PC-9 (cell line): ENCODE results near the gene UNC119. TPM values are rescaled to one million over a fixed set of nuclear protein-coding genes. Genes with fewer than 3 reads are reported as not detected.

ENCODE experiments used
- BruUV-seq: library from RNA; stranded (reverse); fragments of 400-500 nt; replicated peaks from 2 replicates; lab custom pipeline; 2021; lab: Mats Ljungman, UMichigan
- CTCF ChIA-PET: fragments of 300-600 bp; sonication (Branson Sonifier 250); formaldehyde crosslinking; loops from one replicate; lab custom pipeline; 2022; ENCODE audit warnings: antibody characterized with exemption; lab: Charles Lee
- POLR2A ChIA-PET: fragments of 300-600 bp; sonication (Branson Sonifier 250); formaldehyde crosslinking; loops from one replicate; lab custom pipeline; 2022; ENCODE audit warnings: antibody characterized with exemption; ENCODE audit not compliant: unreplicated experiment; lab: Charles Lee
- DNase-seq, 2 experiments: peaks; one replicate each; pipeline versions ENCODE4 v3.0.0 to v3.0.0-alpha.2; 2015 to 2022; ENCODE audit warnings: mixed read lengths in 1 of 2
- H2AFZ ChIP-seq: fragments of 200-600 bp; sonication (generic); 2 replicates; pipeline ENCODE4 v1.8.1; 2017; ENCODE audit warnings: antibody characterized with exemption
- H3F3A ChIP-seq: fragments of 200-600 bp; sonication (generic); 2 replicates; pipeline ENCODE4 v1.8.1; 2017; ENCODE audit warnings: antibody characterized with exemption, mild to moderate bottlenecking, low read depth; ENCODE audit not compliant: insufficient read depth
- H3K27ac ChIP-seq: fragments of 200-600 bp; sonication (generic); 2 replicates; pipeline ENCODE4 v1.6.1; 2016; ENCODE audit warnings: mixed run types
- H3K27me3 ChIP-seq: fragments of 200-600 bp; sonication (generic); 2 replicates; pipeline ENCODE4 v1.6.1; 2016; ENCODE audit warnings: low read depth, mixed run types; ENCODE audit not compliant: insufficient read depth
- H3K36me3 ChIP-seq: fragments of 200-600 bp; sonication (generic); 2 replicates; pipeline ENCODE4 v1.6.1; 2016; ENCODE audit warnings: low read depth, mixed run types
- H3K4me1 ChIP-seq: fragments of 200-600 bp; sonication (generic); replicated peaks from 2 replicates; pipeline ENCODE4 v1.6.1; 2016; ENCODE audit warnings: mixed run types; ENCODE audit not compliant: insufficient read depth
- H3K4me2 ChIP-seq: fragments of 200-600 bp; sonication (generic); 2 replicates; pipeline ENCODE4 v1.6.1; 2017; ENCODE audit warnings: mixed run types
- H3K4me3 ChIP-seq: fragments of 200-600 bp; sonication (generic); 2 replicates; pipeline ENCODE4 v1.6.1; 2016; ENCODE audit warnings: mixed run types
- H3K79me2 ChIP-seq: fragments of 200-600 bp; sonication (generic); 2 replicates; pipeline ENCODE4 v1.6.1; 2017; ENCODE audit warnings: low read depth, mixed run types
- H3K9me2 ChIP-seq: fragments of 200-600 bp; sonication (generic); 2 replicates; pipeline ENCODE4 v1.8.1; 2017; ENCODE audit warnings: mild to moderate bottlenecking; ENCODE audit not compliant: insufficient read depth
- H3K9me3 ChIP-seq: fragments of 200-600 bp; sonication (generic); 2 replicates; pipeline ENCODE4 v1.8.1; 2016; ENCODE audit warnings: low read depth; ENCODE audit not compliant: insufficient read depth
- H4K20me1 ChIP-seq: fragments of 200-600 bp; sonication (generic); 2 replicates; pipeline ENCODE4 v1.8.1; 2017; ENCODE audit not compliant: insufficient read depth
- CTCF ChIP-seq: fragments of 200-600 bp; sonication (generic); conservative IDR thresholded peaks from 2 replicates; pipeline ENCODE4 v1.6.1; 2017; ENCODE audit warnings: mixed run types, antibody characterized with exemption, mild to moderate bottlenecking, moderate library complexity
- EZH2 ChIP-seq: fragments of 200-600 bp; sonication (generic); IDR thresholded peaks from 2 replicates; pipeline ENCODE4 v1.8.0; 2017; ENCODE audit warnings: antibody characterized with exemption, low read depth
- intact Hi-C: fragments of 100-400 bp; cut with micrococcal nuclease; formaldehyde crosslinking; loops from one replicate; pipeline ENCODE4 v1.10.0; 2022; ENCODE audit not compliant: unreplicated experiment
- total RNA-seq: library from RNA; stranded (reverse); gene quantifications from 2 replicates; pipeline ENCODE4 v1.2.3, GENCODE V29; 2021

Gene UNC119
- total RNA-seq, 1 experiment from 2014 or later = 48.8 TPM

DNA sequence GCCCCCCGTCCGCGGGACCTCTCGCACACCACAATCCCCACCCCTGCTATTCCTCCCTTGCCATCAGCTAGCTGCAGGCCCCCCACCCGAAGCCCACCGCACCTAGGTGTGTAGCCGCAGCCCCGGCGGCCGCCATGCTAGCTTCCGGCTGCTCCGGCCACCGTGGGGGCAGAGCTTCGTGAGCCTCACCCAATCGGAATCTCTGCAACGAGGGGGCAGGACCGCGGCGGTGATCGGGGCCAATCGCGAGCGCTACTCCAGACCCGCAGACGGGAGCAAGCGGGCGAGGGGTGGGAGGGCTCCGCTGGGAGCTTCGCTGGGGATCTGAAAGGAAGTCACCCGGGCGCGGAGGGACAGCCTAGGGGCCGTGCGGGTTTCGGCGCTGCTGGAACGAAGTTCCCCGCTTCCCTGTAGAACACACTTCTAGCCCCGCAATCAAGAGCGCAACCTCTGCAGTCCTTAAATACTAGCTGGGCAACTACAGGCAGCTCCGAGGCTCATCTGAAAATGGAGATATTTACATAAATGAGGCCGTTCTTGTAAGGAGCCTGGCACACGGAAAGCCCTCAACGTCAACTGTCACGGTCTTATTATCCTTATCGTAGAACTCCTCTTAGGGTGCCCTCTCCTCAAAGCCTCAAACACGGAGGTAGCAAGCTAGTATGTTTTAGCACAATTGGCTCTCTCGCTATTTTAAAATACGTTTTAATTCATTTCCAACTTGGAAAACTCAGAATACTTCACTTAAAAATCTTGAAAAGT is 19.1 kb upstream of the UNC119 start, which contains the start of gene PIGS:
Gene PIGS, minus strand, starts transcription at position 164 of the 762 bp plus-strand sequence. Its CDS starts 28 bp downstream, at position 136.
- peak within 1 kb of the TSS; percentile 95 for H2AFZ ChIP-seq

GRCh38 chr17:28570716-28571360 is 18.4 kb upstream of the UNC119 start:
- Histone ChIP-seq H4K20me1 (no peaks in the 10 kb centered on the region), H3K4me2 (peak overlapping the region; percentile 88), H3K4me3 (peak overlapping the region; percentile 81), H2AFZ (peak overlapping the region; percentile 95), H3K27ac (no peak overlapping the region), H3F3A (peaks cover 2% of the 10 kb centered on the region; the same call in 1 of the 2 replicates), H3K36me3 (no peaks in the 10 kb centered on the region), H3K9me3 (no peaks in the 10 kb centered on the region), H3K79me2 (peaks cover 11% of the 10 kb centered on the region), H3K27me3 (no peaks in the 10 kb centered on the region), H3K4me1 (peaks cover 17% of the 10 kb centered on the region), H3K9me2 (no peaks in the 10 kb centered on the region)
- intact Hi-C loops = no loop called here
- TF ChIP-seq CTCF = no peak
- ChIA-PET POLR2A (interaction anchor here (0.5 to 0.7 kb wide), 4 partner anchors 63 to 938 kb away, joined by 3 to 7 read pairs (median 6); no protein-coding TSS in a partner anchor), CTCF (interaction anchor here (0.5 kb wide), 1 partner anchor 439 kb away, joined by 6 read pairs; no protein-coding TSS in a partner anchor)
- DNase-seq = peak in 1 of 2 experiments; percentile 25
- BruUV-seq = no TSS peak

More for the DNA sequence above, 19.1 kb upstream of the UNC119 start, which contains the start of gene PIGS:
- Histone ChIP-seq H3K4me3 (peak within 1 kb of the TSS; percentile 81), H3K27ac (no peak within 1 kb of the TSS), H4K20me1 (no peaks in the 10 kb centered on the region), H3K79me2 (peaks cover 11% of the 10 kb centered on the region), H3K9me2 (no peaks in the 10 kb centered on the region), H3F3A (peaks cover 5% of the 10 kb centered on the region; the same call in 1 of the 2 replicates), H3K9me3 (no peaks in the 10 kb centered on the region), H3K36me3 (no peaks in the 10 kb centered on the region), H3K4me2 (peak within 1 kb of the TSS; percentile 88), H3K4me1 (peaks cover 17% of the 10 kb centered on the region), H3K27me3 (no peaks in the 10 kb centered on the region)
- POLR2A ChIA-PET = interaction anchor here (0.5 to 0.7 kb wide), 6 partner anchors 26 to 937 kb away, joined by 3 to 15 read pairs (median 6); no protein-coding TSS in a partner anchor
- BruUV-seq = no TSS peak
- intact Hi-C loops = no loop called here
- TF ChIP-seq EZH2 = no peak
- no peak for TF ChIP-seq CTCF
- DNase-seq = peak; percentile 84 to 92
- CTCF ChIA-PET = interaction anchor here (0.5 kb wide), 1 partner anchor 440 kb away, joined by 6 read pairs; no protein-coding TSS in a partner anchor

DNA sequence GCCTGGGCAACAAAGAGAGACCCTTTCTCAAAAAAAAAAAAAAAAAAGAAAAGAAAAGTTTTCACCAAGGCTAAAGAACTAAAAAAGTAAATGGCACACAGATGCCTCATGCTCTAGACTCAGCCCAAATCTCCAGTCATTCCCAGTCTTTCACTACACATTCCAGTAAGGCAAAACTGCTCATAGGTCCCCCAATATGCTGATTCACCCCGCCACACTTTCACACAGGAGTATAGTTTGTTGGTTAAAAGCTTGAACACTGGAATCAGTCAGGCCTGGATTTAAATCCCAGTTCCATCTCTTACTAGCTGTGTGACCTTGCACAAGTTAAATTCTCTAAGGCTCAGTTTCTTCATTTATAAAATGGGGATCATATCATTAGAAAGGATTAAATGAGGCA is 17.0 kb upstream of the UNC119 start:
- Histone ChIP-seq H3K9me3 (no peaks in the 10 kb centered on the region), H3K79me2 (peaks cover 11% of the 10 kb centered on the region), H3K4me1 (peaks cover 17% of the 10 kb centered on the region), H3K27me3 (no peaks in the 10 kb centered on the region), H3K9me2 (no peaks in the 10 kb centered on the region), H3K4me2 (no peak overlapping the region), H2AFZ (no peak overlapping the region), H4K20me1 (no peaks in the 10 kb centered on the region), H3K4me3 (no peak overlapping the region), H3F3A (peaks cover 9% of the 10 kb centered on the region), H3K36me3 (no peaks in the 10 kb centered on the region), H3K27ac (no peak overlapping the region)
- TSS peak; percentile 17 for BruUV-seq
- intact Hi-C loops = no loop called here
- POLR2A ChIA-PET = no interaction called here
- no peak for TF ChIP-seq EZH2
- no peak for TF ChIP-seq CTCF
- CTCF ChIA-PET = no interaction called here
- DNase-seq = no peak
